ENCODE results near the gene AMBRA1. TPM values are rescaled to one million over a fixed set of nuclear protein-coding genes. Genes with fewer than 3 reads are reported as not detected.

AMBRA1 gene
- total RNA-seq, 2 experiments from 2014 or later, result 24.6 to 30.7 TPM

- POLR2A ChIA-PET, result no interaction called here
- intact Hi-C loops (cut with micrococcal nuclease; ENCODE audit: unreplicated experiment), result no loop called here
- TF ChIP-seq CTCF (conservative IDR thresholded peaks at IDR 0.05; ENCODE audit: low read length) (no peak), EZH2phosphoT487 (IDR thresholded peaks at IDR 0.05; ENCODE audit: borderline replicate concordance, low read depth, low read length) (no peak)
- CTCF ChIA-PET (ENCODE audit: unreplicated experiment), result no interaction called here
- Histone ChIP-seq H3K36me3 (ENCODE audit: insufficient read depth, low read length) (peaks cover 48% of the 10 kb centered on the region), H3K9me3 (ENCODE audit: low read length) (no peaks in the 10 kb centered on the region), H3K4me3 (ENCODE audit: low read depth, low read length, poor library complexity, severe bottlenecking) (no peak overlapping the region), H3K4me2 (ENCODE audit: low read length) (no peak overlapping the region), H4K20me1 (ENCODE audit: insufficient read depth, low read length) (no peaks in the 10 kb centered on the region), H3K27ac (ENCODE audit: low read depth, low read length, poor library complexity, severe bottlenecking) (no peak overlapping the region), H2AFZ (ENCODE audit: low read length) (no peak overlapping the region), H3K9me2 (ENCODE audit: insufficient read depth, low read length) (no peaks in the 10 kb centered on the region), H3K79me2 (ENCODE audit: insufficient read depth, low read depth, low read length) (no peaks in the 10 kb centered on the region), H3K4me1 (ENCODE audit: insufficient read depth, low read length, poor library complexity, severe bottlenecking) (no peaks in the 10 kb centered on the region)
- BruUV-seq (replicated peaks), result no TSS peak
- DNase-seq (ENCODE audit: low spot score), result no peak
Measured at GRCh38 chr11:46408407-46408986, 185.3 kb downstream of the AMBRA1 start.

- Histone ChIP-seq H3K4me1 (ENCODE audit: insufficient read depth, low read length, poor library complexity, severe bottlenecking) (no peaks in the 10 kb centered on the region), H3K4me3 (ENCODE audit: low read depth, low read length, poor library complexity, severe bottlenecking) (no peak overlapping the region), H4K20me1 (ENCODE audit: insufficient read depth, low read length) (no peaks in the 10 kb centered on the region), H3K9me2 (ENCODE audit: insufficient read depth, low read length) (no peaks in the 10 kb centered on the region), H3K4me2 (ENCODE audit: low read length) (no peak overlapping the region), H3K79me2 (ENCODE audit: insufficient read depth, low read depth, low read length) (no peaks in the 10 kb centered on the region), H3K36me3 (ENCODE audit: insufficient read depth, low read length) (peaks cover 52% of the 10 kb centered on the region), H3K27ac (ENCODE audit: low read depth, low read length, poor library complexity, severe bottlenecking) (no peak overlapping the region), H2AFZ (ENCODE audit: low read length) (no peak overlapping the region), H3K9me3 (ENCODE audit: low read length) (no peaks in the 10 kb centered on the region)
- CTCF ChIA-PET (ENCODE audit: unreplicated experiment), result no interaction called here
- TF ChIP-seq EZH2phosphoT487 (IDR thresholded peaks at IDR 0.05; ENCODE audit: borderline replicate concordance, low read depth, low read length) (no peak), CTCF (conservative IDR thresholded peaks at IDR 0.05; ENCODE audit: low read length) (no peak)
- no TSS peak for BruUV-seq (replicated peaks)
- intact Hi-C loops (cut with micrococcal nuclease; ENCODE audit: unreplicated experiment), result no loop called here
- POLR2A ChIA-PET, result no interaction called here
- no peak for DNase-seq (ENCODE audit: low spot score)
Measured at GRCh38 chr11:46407635-46408034, 186.2 kb downstream of the AMBRA1 start.

GRCh38 chr11:46404476-46405017 is 189.3 kb downstream of the AMBRA1 start:
- Histone ChIP-seq H3K9me3 (ENCODE audit: low read length) (no peaks in the 10 kb centered on the region), H3K4me2 (ENCODE audit: low read length) (no peak overlapping the region), H3K36me3 (ENCODE audit: insufficient read depth, low read length) (peaks cover 45% of the 10 kb centered on the region), H2AFZ (ENCODE audit: low read length) (no peak overlapping the region), H3K27ac (ENCODE audit: low read depth, low read length, poor library complexity, severe bottlenecking) (no peak overlapping the region), H3K4me3 (ENCODE audit: low read depth, low read length, poor library complexity, severe bottlenecking) (no peak overlapping the region), H3K79me2 (ENCODE audit: insufficient read depth, low read depth, low read length) (no peaks in the 10 kb centered on the region), H3K9me2 (ENCODE audit: insufficient read depth, low read length) (no peaks in the 10 kb centered on the region), H3K4me1 (ENCODE audit: insufficient read depth, low read length, poor library complexity, severe bottlenecking) (no peaks in the 10 kb centered on the region), H4K20me1 (ENCODE audit: insufficient read depth, low read length) (no peaks in the 10 kb centered on the region)
- TF ChIP-seq CTCF (conservative IDR thresholded peaks at IDR 0.05; ENCODE audit: low read length) (no peak), EZH2phosphoT487 (IDR thresholded peaks at IDR 0.05; ENCODE audit: borderline replicate concordance, low read depth, low read length) (no peak)
- CTCF ChIA-PET (ENCODE audit: unreplicated experiment), result no interaction called here
- intact Hi-C loops (cut with micrococcal nuclease; ENCODE audit: unreplicated experiment), result no loop called here
- POLR2A ChIA-PET, result no interaction called here
- no peak for DNase-seq (ENCODE audit: low spot score)
- BruUV-seq (replicated peaks), result no TSS peak
